SIG-M5 (cell line): ENCODE measurements around the gene CYP19A1.

Experiments
- DNase-seq: peaks from one replicate; lab custom pipeline; 2025; lab: John Stamatoyannopoulos, UW

The CYP19A1 gene

DNA sequence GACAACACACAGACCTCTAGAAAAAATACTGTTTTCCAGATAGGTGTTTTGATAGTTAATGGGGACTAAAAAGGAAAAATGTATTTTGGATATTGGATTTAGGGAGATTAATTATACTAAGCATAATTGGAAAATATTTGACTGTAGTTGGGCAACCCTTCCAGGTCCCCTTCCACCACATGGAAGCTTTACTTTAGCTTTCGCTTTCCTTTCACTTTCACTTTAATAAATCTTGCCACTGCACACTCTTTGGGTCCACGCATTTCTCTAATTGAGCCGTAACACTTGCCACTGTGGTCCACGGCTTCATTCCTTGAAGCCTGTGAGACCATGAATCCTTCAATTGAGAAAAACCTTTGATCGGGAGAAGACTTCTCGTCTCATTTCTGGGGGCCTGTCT lies 18.6 kb upstream of the CYP19A1 start:
- DNase-seq: no peak

DNA sequence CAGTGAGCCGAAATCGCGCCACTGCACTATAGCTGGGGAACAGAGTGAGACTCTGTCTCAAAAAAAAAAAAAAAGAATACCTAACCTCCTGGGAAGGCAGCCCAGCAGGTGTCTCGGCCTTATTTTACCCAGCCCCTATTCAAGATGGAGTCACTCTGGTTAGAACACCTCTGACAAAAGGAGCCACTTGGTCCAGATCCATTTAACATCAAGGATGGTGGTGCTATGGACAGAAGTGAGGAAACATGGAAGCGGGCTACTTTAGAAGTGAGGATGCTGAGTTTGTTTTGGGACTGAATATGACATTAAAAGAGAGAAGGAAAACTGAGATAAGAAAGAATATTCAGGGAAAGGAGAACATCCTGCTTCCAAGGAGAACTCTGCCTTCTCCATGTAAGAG lies 17.8 kb upstream of the CYP19A1 start:
- no peak for DNase-seq

DNA sequence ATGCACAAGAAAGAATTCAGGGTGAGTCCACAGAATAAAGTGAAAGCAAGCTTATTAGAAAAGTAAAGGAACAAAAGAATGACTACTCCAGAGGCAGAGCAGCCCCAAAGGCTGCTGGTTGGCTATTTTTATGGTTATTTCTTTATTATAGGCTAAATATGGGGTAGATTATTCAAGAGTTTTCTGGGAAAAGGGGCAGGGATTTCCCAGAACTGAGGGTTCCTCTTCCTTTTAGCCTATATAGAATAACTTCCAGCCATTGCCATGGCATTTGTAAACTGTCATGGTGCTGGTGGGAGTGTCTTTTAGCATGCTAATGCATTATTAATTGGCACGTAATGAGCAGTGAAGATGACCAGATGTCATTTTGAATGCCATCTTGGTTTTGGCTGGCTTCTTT lies 16.7 kb upstream of the CYP19A1 start:
- no peak for DNase-seq

DNA sequence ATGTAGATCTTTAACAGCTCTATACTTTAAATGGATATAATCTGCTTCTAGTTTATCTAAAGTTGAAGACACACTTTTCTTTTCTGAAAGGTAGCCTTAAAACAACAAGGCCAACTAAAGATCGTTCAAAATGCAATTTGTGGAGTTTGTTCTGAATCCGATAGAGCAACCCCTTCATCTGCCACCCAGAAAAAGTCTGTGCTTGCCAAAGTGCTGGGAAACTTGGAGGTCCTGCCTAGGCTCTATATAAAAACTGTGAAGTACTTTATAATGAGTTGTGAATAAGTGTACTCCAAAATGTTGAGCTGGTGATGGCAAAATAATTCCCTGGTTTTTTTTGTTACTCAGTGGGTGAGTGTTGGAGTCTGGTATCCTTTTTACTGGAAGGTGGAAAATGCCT lies 15.6 kb upstream of the CYP19A1 start:
- no peak for DNase-seq

DNA sequence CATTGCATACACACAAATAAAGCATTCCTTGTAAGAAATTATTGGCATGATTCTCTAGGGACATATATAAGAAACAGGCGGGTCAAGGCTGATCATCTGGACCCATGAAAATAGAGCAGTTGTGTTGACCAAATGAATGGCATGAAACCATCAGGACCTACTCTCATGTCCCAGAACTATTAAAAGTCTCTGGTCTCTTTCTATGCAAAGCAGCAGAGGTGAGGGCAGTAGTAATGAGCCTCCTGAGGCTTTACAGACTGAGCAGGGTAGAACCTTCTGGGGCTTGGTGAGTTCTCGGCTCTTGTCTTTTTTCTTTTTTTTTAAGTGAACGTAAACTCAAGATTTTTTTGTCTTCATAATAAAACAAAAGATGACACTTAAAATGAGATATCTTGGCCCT lies 12.3 kb upstream of the CYP19A1 start:
- DNase-seq: no peak

DNA sequence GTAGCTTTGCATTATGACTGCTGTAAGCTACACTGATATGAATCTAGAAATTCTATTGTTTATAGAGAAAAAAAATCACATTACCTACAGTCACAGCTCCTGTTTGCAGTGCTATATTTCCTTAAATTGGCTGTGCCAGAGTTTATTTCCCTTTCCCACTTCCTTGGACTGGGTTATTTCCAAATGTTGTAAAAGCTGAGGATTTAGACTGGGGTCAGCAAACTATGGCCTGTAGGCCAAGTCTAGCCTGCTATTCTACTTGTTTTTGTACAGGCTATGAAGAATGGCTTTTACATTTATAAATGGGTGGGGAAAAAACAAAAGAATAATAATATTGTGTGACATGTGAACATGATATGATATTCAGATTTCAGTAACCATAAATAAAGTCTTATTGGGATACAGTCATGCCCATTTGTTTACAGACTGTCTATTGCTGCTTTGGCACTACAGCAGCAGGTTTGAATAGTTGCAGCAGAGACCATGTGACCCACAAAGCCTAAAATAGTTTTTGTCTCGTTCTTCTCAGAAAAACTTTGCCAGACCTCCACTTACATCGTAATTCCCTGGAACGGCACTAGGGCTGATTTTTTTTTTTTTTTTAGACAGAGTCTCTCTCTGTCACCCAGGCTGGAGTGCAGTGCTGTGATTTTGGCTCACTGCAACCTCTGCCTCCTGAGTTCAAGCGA lies 10.9 kb upstream of the CYP19A1 start:
- no peak for DNase-seq

DNA sequence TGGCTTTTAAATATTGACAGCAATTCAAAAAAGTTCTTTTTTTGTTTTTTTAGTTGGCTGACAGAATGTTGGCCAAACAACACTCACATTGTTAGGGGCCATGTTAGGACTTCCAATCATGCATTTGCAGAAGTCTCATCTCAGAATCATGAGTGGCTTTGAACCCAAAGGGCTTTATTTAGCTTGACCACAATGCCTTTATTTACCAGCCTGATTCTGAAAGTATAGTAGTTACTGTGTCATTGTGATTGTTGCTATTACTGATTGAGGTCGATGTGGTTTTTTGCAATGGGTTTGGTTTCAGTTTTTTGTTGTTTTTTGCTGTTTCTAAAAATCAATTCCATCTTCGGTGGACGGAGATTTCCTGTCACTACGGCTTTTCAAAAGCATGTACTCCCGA lies 10.3 kb upstream of the CYP19A1 start:
- DNase-seq: no peak

DNA sequence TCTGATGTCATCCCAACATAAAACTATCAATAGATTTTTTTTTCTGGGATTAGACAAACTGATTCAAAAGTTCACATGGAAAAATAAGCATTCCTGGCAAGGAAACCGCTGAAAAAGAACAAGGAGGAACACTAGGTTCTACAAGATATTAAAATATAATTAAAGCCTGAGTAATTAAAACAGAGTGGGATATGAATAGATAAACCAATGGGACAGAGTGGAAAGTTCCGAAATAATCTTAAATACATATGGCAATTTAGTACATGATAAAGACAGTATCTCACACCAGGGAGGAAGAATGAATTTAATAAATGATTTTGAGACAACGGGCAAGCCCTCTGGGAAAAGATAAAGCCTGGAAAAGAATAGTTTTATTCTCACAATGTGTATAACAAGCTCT lies 7.7 kb upstream of the CYP19A1 start:
- no peak for DNase-seq

DNA sequence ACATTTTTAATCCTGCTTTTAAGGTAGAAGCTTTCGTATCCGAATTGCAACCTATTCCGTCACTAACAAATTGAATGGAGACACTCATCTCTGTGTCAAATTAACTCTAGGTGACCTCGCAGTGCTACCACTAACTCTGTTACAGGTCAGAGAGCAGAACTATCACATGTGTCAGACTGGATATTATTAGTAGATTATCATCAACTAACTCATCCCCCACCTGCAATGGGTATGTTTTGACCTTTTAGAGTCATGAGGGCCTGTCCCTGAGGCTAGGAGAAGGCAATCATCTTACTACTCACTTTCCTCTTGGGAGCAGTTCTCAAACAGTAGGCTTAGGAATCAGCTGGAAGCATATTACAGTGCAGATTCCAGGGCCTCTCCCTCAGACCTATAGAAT lies 5.1 kb upstream of the CYP19A1 start:
- DNase-seq: no peak

DNA sequence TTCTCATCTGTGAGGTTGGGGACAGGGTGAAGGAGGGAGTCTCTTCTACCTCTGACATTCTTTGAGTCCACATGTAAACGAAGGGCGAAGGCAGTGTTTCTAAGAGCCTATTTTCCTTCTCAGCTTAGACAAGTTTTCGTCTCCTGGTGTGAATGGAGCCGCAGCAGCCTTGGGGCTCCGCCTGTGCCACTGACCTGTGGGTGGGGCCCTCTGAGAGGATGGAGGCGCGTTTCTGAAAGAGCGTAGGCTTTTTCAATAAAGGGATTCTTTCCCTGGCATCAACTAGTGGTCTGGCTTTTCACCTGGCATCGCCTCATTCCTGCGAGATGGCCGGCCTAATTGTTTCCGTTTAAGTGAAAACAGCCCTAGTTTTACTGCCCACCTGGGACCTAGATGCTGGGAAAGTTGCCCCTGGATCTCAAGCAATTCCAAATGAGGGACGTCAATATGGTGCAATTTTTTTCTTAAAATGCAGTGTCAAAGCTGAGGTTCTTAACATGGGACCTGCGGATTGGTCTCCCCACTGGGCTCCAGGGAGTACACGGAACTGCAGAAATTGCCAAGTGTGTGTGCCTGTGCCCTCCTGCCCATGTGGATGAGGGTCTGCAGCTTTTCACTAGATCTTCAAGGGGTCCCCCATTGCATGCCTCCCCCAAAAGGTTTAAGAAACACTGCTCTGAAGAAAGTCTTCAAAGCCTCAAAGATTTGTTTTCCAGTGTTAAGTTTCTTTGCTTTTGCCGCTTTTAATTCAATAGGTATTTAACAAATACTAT lies 4.0 kb upstream of the CYP19A1 start:
- no peak for DNase-seq

DNA sequence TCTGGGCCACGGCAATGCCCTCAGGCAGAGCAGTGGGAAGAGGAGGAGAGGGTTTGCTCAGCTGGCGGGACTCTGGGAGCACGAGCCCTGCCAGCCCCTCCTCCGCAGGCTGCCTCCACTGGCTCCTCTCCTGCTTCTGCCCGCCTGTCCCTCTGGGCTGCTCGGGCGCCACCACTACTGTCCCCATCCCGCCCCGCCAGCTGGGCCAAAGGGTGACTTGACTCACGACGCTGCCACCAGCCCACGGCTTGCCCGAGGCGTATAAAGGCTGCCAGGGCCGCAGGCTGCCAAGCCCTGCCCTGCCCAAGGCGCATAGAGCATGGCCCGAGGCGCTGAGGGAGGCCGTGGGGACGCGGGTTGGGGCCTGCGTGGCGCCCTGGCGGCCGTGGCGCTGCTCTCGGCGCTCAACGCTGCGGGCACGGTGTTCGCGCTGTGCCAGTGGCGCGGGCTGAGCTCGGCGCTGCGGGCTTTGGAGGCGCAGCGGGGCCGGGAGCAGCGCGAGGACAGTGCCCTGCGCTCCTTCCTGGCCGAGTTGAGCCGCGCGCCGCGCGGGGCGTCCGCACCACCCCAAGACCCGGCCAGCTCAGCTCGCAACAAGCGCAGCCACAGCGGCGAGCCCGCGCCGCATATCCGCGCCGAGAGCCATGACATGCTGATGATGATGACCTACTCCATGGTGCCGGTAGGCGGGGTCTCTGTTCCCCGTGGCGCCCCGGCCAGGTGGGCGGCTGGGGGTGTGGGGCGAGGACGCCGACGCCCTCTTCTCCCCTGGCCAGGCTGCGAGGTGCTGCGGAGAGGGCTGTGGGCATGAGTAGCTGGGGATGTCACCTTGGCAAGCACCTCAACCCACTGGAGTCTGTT lies 3.2 kb upstream of the CYP19A1 start, which contains the start of gene GLDN:
Gene GLDN (plus strand): TSS at position 290 of the 861 bp plus-strand sequence. CDS start 30 bp downstream, at position 320.
- DNase-seq: no peak

DNA sequence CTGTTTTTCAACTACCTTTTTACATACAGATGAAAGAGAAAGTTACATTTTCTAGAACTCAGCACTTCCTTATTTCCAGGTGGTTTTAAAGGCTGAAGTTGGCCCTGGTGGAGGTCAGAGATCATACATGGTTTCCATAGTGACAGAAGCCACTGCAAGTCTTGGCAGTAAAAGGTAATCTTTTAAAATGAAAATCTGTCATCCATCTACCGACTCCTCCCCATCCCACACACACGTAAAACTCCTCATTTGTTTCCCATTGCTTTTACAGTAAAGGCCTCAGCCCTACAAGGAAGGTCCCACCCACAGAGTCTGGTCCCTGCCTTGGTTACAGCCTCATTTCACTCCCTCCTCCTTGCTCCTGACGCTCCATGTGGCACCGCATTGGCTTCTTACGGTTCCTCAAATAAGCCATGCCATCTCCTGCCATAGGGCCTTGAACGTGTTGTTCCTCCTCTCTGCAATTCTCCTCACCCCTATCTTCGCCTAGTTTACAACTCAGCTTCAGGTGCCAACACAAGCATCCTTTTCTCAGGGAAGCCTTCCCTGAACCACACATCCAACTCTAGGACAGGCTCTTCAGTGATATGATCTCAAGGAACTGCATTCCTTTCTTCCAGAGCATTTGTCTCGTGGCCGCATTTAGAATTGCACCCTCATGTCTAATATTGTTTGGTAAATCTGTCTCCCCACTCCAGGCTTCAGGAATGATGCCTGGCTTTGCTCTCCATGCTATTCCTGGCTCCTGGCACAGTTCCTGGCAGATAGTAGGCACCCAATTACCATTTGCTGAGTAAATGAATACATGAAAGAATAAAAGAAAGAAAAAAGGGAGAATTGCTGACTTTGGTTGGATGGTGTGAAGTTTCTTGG lies 2.6 kb downstream of the CYP19A1 start:
- no peak for DNase-seq

DNA sequence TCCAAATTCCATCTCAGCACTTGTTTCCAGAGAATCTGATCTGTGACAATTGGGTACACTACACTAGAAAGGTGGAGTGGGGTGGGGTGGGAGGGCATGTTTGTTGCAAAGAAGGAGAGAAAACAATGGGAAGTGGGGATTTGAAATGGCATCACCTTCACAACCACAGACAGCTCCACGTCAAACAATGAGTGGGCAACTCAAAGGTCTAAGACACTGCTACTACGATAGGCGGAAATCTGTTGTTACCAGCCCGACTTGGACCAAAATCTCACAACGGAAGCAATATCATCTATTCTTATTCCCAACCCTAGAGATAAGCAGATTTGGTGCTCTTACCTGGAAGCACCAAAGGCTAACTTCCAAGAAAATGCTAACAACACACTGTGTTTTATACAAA lies 3.3 kb downstream of the CYP19A1 start:
- no peak for DNase-seq

DNA sequence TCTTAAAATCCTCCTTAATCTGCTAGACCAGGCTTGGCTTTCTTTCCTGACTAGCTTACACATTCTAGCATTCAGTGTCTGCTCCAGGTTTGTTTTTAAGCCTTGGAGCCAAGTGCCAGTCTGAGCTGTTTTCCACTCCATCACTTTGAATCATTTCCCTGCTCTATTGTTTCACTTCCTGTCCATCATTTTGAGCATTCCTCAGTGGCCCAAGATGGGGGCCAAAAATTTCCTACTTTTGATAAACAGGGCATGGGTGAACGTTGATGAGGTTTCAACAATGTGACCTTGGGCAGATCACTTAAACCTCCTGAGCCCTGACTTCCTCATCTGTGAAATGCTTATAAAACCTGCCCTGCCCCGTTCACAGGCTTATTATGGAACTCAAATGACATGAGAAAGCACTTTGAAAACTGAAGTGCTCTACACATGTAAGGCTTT lies 4.4 kb downstream of the CYP19A1 start:
- DNase-seq: peak; percentile 1

DNA sequence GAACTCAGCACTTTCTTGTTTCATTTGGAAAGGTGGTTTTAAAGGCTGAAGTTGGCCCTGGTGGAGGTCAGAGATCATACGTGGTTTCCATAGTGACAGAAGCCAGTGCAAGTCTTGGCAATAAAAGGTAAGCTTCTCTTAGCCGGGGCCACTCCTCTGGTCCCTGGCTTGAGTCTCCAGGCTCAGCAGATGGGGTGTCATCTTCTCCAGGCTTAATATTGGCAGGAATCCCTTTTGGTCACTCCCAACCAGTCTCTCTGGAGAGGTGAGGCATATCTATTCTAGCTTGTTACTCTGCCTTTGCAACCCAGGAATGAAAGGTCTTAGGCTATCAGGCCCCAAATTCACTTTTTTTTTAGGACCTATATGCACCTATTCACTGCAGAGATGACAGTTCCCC lies 4.8 kb downstream of the CYP19A1 start:
- no peak for DNase-seq

DNA sequence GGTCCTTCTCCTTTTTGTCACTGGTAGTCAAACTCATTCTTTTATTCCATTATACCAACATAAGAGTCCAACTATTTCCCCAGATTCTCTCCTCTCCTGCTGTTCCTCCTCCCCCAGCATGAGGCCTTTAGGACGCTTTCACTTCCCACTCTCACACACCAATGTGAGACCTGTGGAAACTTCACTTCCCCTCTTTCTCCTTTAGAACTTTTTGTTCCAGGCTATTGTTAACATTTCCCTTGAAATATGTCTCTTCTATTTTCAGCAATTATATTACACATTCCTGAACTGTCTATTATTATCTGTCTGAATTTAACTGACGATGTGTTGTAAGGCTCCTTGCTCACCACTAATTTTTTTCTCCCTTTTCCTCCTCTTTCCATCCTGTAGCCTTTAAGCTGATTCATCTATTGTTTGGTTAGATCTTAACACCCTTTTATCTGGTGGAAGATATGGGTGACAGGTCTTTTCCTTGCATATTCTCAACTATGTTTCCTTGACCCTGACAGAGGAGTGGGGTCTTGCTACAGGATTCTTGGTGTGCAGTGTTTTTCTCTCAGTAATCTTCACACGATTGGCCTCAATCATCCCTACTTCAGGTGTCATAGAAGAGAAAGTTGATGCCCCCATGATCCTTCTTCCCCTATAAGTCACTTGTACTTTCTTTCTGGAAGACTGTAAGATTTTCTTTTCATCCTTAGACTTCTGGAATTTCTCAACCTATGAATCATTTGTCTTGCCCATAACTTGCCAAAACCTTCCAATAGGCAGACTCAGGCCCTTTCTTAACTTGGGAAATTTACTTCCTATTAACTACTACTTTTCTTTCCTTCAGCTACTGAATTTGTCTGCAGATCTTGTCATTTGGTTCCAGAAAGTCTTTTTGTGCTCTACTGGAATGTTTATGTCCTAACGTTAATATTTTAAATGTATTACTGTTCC lies 5.9 kb downstream of the CYP19A1 start:
- peak; percentile 82 for DNase-seq

DNA sequence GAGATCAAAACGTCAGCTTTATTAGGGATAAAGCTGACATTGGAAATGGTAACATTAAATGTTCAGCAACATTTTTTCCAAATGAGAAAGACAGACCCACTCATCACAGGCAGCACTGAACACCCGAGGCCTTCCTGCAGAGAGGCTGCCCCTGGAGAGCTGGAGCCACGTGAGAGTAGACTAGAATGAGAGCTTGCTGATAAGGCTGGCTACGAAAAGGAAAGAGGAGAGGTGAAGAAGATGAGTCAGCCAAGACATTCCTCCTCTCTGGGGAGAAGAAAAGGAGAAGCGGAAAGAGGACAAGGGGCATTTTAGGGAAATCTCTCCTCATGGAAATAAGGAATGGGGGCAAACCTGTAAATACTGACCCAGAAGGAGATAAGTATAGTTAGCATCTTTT lies 7.3 kb downstream of the CYP19A1 start:
- no peak for DNase-seq

DNA sequence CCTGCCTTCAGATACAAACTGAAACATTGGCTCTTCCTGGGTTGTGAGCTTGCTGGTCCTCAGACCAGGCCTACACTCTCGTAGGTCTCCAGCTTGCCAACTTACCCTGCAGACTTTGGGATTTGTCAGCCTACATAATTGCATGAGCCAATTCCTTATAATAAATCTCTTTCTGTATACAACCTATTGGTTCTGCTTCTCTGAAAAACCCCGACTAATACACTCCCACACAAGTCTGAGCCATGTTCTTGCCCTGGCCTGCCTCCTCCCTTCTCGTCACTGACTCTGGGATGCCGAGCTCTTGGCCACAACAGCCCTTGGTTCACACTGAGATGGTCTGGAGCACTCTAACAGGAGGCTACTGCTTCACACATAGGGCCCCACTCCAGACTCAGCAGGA lies 9.5 kb downstream of the CYP19A1 start:
- DNase-seq: no peak

DNA sequence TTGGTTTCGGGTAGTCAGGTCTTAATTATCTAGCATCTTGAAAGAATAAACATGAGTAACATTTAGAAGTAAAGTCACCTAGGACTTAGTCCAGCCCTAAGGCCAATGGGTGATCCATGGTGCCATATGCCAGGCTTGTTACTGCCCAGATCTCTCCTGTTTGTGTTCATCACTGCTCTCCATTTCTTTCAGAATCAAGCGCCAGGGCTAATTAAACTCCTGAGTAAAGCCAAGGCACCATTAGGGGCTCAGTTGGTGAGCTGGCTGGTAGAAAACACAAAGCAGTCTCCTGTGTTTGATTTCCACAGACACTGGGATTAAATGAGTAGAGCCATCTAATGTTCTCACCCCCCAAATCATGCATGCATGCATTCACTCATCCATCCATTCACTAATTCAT lies 11.3 kb downstream of the CYP19A1 start:
- no peak for DNase-seq

DNA sequence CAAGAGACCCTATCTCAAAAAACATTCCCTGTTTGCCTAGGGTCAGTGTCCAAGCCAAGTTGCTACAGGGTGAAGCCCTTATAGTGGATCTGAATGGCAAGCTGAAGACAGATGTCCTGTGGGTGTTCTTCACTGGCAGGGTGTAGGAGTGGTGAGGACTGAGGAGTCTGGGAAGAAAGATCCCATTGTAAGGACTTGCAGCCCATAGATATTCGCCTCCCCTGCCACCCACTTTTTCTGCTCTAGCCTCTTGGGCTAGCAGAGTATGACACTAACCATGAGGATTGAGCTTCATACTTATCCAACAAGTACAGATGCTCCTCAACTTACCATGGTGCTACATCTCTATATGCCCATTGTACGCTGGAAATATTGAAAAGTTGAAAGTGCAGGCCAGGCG lies 13.2 kb downstream of the CYP19A1 start:
- no peak for DNase-seq

DNA sequence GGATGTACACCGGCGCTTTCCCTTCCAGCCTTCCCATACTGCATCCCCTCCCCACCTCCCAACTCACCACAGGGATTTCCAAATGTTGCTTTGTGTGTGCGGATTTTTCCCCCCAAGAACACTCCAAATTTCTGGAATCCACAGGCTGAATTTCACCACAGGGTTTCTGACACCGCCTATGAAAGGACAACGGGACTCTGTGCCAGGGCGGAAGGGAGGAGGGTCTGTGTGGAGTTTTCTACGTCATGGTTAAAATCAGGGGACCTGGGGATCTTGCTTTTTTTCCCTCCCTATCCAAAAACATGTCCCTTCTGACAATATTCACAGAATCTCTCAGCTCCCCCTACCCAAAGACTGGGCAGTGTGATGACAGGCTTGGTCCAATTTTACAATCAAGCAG lies 14.6 kb downstream of the CYP19A1 start:
- DNase-seq: no peak
